Fibroblast of villous mesenchyme (primary cell): Measurements from ENCODE around the gene NPLOC4. TPM values are rescaled to one million over a fixed set of nuclear protein-coding genes. Genes with fewer than 3 reads are reported as not detected.

Source experiments
- DNase-seq: peaks from one replicate; pipeline ENCODE4 v3.0.0-alpha.2; 2010; ENCODE audit warnings: low read depth
- H3K4me3 ChIP-seq: 2 replicates; pipeline ENCODE4 v1.5.1; 2011; ENCODE audit warnings: low read depth, mild to moderate bottlenecking, low read length
- total RNA-seq: library from RNA; depleted of rRNA; stranded (reverse); fragments of >200 nt; gene quantifications from 2 replicates; pipeline ENCODE4 v1.2.3, GENCODE V29; 2012
- TF ChIP-seq, protein P1 (sequence below): IDR thresholded peaks from 2 replicates; pipeline ENCODE4 v1.5.1; 2012; ENCODE audit warnings: low read depth, mild to moderate bottlenecking, low read length; ENCODE audit not compliant: insufficient read depth

NPLOC4 gene
- total RNA-seq, 1 donor: 96.7 TPM

DNA sequence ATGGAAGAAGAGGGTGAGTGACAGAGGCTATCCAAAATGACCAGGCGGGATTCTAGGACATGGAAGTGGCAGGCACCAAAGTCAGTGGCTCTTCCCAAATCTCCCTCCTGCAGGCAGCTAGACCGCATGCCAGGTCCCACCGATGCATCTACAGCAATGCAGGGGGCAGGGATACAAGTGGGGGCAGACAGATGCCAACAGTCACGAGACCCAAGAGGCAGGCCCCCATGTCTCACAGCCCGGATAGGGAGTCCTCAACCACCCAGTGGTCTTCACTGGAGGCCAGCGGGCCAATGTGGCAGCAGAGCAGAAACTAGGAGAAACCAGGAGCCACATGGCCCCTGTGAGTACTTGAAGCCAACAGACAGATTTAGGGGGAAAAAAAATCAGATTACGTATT is 20.0 kb downstream of the NPLOC4 start:
- TF ChIP-seq, protein P1, sequence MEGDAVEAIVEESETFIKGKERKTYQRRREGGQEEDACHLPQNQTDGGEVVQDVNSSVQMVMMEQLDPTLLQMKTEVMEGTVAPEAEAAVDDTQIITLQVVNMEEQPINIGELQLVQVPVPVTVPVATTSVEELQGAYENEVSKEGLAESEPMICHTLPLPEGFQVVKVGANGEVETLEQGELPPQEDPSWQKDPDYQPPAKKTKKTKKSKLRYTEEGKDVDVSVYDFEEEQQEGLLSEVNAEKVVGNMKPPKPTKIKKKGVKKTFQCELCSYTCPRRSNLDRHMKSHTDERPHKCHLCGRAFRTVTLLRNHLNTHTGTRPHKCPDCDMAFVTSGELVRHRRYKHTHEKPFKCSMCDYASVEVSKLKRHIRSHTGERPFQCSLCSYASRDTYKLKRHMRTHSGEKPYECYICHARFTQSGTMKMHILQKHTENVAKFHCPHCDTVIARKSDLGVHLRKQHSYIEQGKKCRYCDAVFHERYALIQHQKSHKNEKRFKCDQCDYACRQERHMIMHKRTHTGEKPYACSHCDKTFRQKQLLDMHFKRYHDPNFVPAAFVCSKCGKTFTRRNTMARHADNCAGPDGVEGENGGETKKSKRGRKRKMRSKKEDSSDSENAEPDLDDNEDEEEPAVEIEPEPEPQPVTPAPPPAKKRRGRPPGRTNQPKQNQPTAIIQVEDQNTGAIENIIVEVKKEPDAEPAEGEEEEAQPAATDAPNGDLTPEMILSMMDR: no peak
- DNase-seq: no peak
- no peak overlapping the region for H3K4me3 ChIP-seq

DNA sequence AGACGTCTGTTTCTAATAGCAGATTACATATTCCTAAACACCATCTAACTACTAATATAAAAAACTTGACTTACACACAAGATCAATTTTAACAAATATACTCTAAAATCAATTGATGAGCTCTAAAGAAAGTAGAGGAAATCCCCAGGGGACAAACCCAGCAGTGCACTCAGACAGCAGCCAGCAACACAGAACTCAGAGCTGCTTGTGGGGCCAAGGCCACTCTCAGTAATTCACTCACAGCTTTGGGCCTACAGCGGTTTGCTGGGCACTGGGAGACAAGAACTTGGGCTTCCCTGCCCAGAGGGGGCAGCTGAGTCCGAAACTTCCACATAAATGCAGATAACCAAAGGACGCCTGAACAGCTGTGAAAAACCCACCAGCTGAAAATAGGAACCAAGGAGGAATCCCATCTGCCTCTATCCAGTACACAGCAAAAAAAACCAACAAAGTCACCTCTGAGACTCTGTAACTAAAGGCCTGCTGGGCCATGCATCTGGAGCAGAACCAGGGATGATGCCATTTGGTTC is 21.4 kb downstream of the NPLOC4 start:
- TF ChIP-seq, protein P1: no peak
- DNase-seq: no peak
- no peak overlapping the region for H3K4me3 ChIP-seq

DNA sequence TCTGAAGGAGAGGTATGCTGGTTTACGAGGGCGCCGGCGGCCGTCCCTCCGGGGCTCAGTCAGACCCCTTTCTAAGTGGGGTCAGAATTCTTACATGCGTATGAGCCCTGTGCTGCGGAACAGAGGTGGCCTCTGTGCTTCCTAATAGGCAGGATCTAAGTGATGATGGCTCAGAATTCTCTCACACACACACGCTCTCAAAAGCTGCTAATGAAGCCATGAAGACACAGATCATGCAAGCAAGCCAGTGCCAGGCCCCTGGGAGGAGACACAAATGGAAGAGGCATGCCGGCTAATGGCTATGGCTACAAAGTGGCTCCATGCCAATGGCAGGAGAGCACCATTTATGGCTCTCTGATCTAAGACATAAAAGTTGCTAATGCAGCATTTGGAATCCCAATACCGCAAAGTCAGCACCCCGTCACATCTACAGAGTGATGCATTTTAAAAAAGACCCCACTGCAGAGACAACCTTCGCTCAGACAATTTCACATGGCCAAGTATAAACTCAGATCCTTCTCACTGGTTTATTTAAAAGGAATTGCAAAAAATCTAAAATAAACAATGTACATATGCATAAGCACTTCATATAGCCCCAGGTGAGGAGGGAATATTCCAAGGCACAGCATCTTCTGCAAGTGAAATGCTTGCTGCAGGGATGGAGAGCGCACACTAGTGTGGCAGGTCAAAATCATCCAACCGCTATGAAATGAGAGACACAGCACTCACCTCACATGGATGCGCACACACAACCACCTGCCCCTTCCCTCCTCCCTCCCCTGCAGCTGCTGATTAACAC is 24.5 kb downstream of the NPLOC4 start:
- no peak overlapping the region for H3K4me3 ChIP-seq
- no peak for DNase-seq
- TF ChIP-seq, protein P1: no peak

DNA sequence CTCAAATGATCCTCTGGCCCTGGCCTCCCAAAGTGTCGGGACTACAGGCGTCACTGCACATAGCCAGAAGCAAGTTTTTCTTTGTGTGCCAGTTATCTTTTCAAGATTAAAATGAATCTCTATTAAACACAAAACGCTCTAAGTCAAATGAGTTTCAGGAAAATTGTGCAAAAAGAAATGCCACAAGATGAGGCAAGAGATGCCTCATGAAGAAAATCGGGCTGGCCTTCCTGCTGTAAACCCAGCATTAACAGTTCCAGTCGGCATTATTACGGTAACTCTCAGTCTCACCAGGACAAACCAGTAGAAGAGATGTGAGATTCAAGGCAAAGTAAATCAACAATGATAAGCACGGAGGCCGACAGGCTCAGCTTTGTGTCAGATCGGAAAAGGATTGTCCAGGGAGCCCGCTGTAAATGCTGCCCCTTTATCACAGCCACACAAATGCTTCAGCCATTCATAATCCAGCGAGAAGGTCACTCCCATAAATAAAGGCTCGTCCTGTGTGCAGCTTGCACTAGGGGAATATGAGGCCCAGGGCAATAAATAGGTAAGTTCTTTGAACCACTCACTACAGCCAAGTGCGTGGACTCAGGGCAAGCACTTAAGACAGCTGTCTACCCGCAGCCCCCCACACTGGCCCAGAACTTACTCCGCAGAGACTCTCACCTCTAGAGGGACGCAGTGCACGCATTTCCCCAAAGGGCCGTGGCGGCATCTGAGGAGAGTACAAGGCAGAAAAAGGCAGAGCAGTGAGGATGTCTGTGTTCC is 27.2 kb downstream of the NPLOC4 start:
- TF ChIP-seq, protein P1: no peak
- no peak overlapping the region for H3K4me3 ChIP-seq
- peak; percentile 67 for DNase-seq

DNA sequence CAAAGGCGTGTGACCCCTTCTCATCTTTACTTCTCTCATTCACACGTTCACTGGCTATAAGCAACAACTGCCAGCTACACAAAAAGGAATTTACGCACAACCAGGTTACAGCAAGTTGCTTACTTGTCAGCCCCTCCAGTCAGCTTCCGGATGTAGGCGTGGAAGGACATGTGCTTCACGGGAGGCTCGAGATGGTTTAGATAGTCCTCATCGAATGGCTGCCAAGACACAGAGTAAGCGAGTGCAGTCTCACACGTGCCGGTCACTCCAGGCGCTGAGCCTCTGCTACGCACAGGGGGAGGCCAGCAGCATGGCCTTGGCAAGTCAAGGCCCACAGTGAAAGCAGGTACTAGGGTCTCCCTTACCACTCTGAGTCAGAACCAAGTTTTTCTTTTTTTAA is 28.3 kb downstream of the NPLOC4 start:
- TF ChIP-seq, protein P1: no peak
- no peak for DNase-seq
- H3K4me3 ChIP-seq: no peak overlapping the region

DNA sequence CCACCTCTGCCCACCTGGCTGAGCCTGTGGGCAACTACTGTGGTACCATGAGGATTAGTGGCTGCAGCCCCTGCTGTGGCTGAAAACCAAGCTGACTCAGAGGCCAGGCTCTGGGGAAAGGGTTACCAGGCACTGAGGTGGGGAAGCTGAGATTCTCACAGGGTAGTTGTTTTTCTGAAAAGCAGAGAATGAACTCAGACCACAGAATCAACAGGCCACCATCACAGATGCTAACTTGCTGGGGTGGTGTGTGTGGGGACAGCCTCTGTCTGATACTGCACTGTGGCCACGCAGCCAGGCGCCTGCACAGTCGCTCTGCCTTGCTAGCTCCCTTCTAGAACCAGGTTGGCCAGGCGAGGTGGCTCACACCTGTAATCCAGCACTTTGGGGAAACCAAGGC is 28.8 kb downstream of the NPLOC4 start:
- no peak for DNase-seq
- H3K4me3 ChIP-seq: no peak overlapping the region
- TF ChIP-seq, protein P1: no peak
